Measurements from ENCODE around the gene TECTB.

The TECTB gene

DNA sequence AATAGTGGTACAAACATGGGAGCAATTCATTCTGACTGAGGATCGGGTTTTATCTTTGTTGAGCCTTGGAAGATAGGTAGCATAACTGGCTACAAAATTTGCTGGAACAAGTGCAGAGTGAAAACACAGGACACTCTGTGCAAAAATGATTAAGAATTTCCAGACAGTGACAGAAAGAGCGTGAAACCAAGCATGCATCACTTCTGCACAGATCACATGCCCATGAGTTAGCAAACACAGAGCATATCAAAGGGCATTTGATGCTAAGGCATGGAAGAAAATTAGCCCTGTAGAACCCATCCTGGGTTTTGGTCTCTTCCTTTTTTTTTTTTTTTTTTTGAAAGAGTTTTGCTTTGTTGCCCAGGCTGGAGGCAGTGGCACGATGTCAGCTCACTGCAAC is 28.3 kb downstream of the TECTB start:
- H3K27me3 ChIP-seq (ENCODE audit: control insufficient read depth, low read length), result peaks cover 10% of the 10 kb centered on the region
- TF ChIP-seq EZH2phosphoT487 (IDR thresholded peaks at IDR 0.05; ENCODE audit: borderline replicate concordance, low read length), result no peak
- TF ChIP-seq, protein P1, sequence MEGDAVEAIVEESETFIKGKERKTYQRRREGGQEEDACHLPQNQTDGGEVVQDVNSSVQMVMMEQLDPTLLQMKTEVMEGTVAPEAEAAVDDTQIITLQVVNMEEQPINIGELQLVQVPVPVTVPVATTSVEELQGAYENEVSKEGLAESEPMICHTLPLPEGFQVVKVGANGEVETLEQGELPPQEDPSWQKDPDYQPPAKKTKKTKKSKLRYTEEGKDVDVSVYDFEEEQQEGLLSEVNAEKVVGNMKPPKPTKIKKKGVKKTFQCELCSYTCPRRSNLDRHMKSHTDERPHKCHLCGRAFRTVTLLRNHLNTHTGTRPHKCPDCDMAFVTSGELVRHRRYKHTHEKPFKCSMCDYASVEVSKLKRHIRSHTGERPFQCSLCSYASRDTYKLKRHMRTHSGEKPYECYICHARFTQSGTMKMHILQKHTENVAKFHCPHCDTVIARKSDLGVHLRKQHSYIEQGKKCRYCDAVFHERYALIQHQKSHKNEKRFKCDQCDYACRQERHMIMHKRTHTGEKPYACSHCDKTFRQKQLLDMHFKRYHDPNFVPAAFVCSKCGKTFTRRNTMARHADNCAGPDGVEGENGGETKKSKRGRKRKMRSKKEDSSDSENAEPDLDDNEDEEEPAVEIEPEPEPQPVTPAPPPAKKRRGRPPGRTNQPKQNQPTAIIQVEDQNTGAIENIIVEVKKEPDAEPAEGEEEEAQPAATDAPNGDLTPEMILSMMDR (IDR thresholded peaks at IDR 0.05; ENCODE audit: low read depth, low read length, poor library complexity, severe bottlenecking), result no peak
- H3K4me1 ChIP-seq (ENCODE audit: control insufficient read depth, low read length), result no peaks in the 10 kb centered on the region
- peaks cover 9% of the 10 kb centered on the region; the same call in 1 of the 2 replicates for H4K20me1 ChIP-seq (ENCODE audit: control insufficient read depth, insufficient read depth, low read depth, low read length)
- H3K27ac ChIP-seq (ENCODE audit: low read depth, low read length), result no peak overlapping the region
- H3K9me3 ChIP-seq (ENCODE audit: control insufficient read depth, insufficient read depth, low read length), result no peaks in the 10 kb centered on the region
- no peaks in the 10 kb centered on the region for H3K36me3 ChIP-seq (ENCODE audit: control insufficient read depth, low read length)
- H3K4me3 ChIP-seq (ENCODE audit: low read length), result no peak overlapping the region
- H3K9me2 ChIP-seq (replicated peaks; ENCODE audit: control insufficient read depth, low read length), result no peaks in the 10 kb centered on the region
- no peak overlapping the region for H3K4me2 ChIP-seq (ENCODE audit: low read length)
- no peaks in the 10 kb centered on the region for H3F3A ChIP-seq (ENCODE audit: control insufficient read depth, insufficient read depth)
- H3K79me2 ChIP-seq (ENCODE audit: control insufficient read depth, low read length), result no peaks in the 10 kb centered on the region

DNA sequence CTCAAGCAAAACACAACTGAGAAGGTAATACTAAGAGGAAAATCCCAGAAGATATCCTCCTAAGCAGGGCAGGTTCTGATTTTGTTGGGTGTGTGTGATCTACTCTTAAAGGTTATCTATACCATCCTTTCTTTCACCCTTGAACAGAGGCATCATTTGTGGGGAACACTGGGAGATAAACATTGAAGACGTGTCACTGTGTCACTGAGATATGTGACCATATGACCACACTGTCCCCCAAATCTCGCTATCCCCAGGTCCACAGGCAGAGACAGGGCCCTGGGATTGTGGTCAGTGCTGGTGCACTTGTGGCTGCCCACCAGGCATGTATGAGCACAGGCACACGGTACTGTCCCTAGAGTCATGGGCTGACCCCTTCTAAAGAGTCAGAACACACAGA is 30.0 kb downstream of the TECTB start:
- Histone ChIP-seq H3K27me3 (ENCODE audit: control insufficient read depth, low read length) (peaks cover 20% of the 10 kb centered on the region), H3K4me1 (ENCODE audit: control insufficient read depth, low read length) (no peaks in the 10 kb centered on the region), H3F3A (ENCODE audit: control insufficient read depth, insufficient read depth) (no peaks in the 10 kb centered on the region), H3K4me3 (ENCODE audit: low read length) (no peak overlapping the region), H3K9me3 (ENCODE audit: control insufficient read depth, insufficient read depth, low read length) (no peaks in the 10 kb centered on the region), H3K27ac (ENCODE audit: low read depth, low read length) (no peak overlapping the region), H3K79me2 (ENCODE audit: control insufficient read depth, low read length) (no peaks in the 10 kb centered on the region), H3K4me2 (ENCODE audit: low read length) (no peak overlapping the region), H3K9me2 (replicated peaks; ENCODE audit: control insufficient read depth, low read length) (no peaks in the 10 kb centered on the region), H4K20me1 (ENCODE audit: control insufficient read depth, insufficient read depth, low read depth, low read length) (peaks cover 9% of the 10 kb centered on the region; the same call in 1 of the 2 replicates), H3K36me3 (ENCODE audit: control insufficient read depth, low read length) (no peaks in the 10 kb centered on the region)
- TF ChIP-seq EZH2phosphoT487 (IDR thresholded peaks at IDR 0.05; ENCODE audit: borderline replicate concordance, low read length), result no peak
- TF ChIP-seq, protein P1 (IDR thresholded peaks at IDR 0.05; ENCODE audit: low read depth, low read length, poor library complexity, severe bottlenecking), result no peak

DNA sequence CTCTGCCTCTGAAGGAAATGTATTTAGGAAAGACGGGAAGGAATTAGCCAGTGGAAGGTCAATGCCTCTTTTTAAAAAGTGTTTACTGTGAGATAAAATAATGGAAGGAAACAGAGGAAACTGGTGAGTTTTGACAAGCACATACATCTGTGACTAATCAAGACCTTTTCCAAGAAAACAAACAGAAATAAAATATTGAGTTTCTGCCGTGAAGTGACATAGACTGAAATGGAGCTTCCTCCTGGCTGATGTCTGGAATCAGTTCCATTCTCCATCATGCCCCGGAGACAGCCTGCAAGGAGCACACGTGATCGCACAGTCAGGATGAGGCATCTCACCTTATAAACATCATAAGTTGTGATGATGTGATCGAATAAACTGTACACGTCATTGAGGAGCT is 30.7 kb downstream of the TECTB start:
- no peak for TF ChIP-seq EZH2phosphoT487 (IDR thresholded peaks at IDR 0.05; ENCODE audit: borderline replicate concordance, low read length)
- TF ChIP-seq, protein P1 (IDR thresholded peaks at IDR 0.05; ENCODE audit: low read depth, low read length, poor library complexity, severe bottlenecking), result no peak
- H3K9me3 ChIP-seq (ENCODE audit: control insufficient read depth, insufficient read depth, low read length), result no peaks in the 10 kb centered on the region
- no peaks in the 10 kb centered on the region for H3K79me2 ChIP-seq (ENCODE audit: control insufficient read depth, low read length)
- no peaks in the 10 kb centered on the region for H3K9me2 ChIP-seq (replicated peaks; ENCODE audit: control insufficient read depth, low read length)
- H3K4me2 ChIP-seq (ENCODE audit: low read length), result no peak overlapping the region
- no peak overlapping the region for H3K27ac ChIP-seq (ENCODE audit: low read depth, low read length)
- peaks cover 9% of the 10 kb centered on the region; the same call in 1 of the 2 replicates for H4K20me1 ChIP-seq (ENCODE audit: control insufficient read depth, insufficient read depth, low read depth, low read length)
- H3K27me3 ChIP-seq (ENCODE audit: control insufficient read depth, low read length), result peaks cover 20% of the 10 kb centered on the region
- H3F3A ChIP-seq (ENCODE audit: control insufficient read depth, insufficient read depth), result no peaks in the 10 kb centered on the region
- no peak overlapping the region for H3K4me3 ChIP-seq (ENCODE audit: low read length)
- H3K36me3 ChIP-seq (ENCODE audit: control insufficient read depth, low read length), result no peaks in the 10 kb centered on the region
- no peaks in the 10 kb centered on the region for H3K4me1 ChIP-seq (ENCODE audit: control insufficient read depth, low read length)
